ENCODE data around the gene SNTG2.

Gene SNTG2

GRCh38 chr2:954687-955000 is 4.0 kb downstream of the SNTG2 start:
- no peak for DNase-seq

GRCh38 chr2:955829-956731 is 5.4 kb downstream of the SNTG2 start:
- no peak for DNase-seq

- no peak for DNase-seq
These were observed 8.8 kb downstream of the SNTG2 start for GRCh38 chr2:959457-959856.

- DNase-seq = no peak
These were observed 9.6 kb downstream of the SNTG2 start for GRCh38 chr2:960061-960736.

GRCh38 chr2:961786-962185 is 11.1 kb downstream of the SNTG2 start:
- DNase-seq = no peak

GRCh38 chr2:963876-964275 is 13.2 kb downstream of the SNTG2 start:
- DNase-seq = no peak

- no peak for DNase-seq
These were observed 13.9 kb downstream of the SNTG2 start for GRCh38 chr2:964562-964961.

- DNase-seq = no peak
These were observed 15.0 kb downstream of the SNTG2 start for GRCh38 chr2:965640-966147.

GRCh38 chr2:973129-973528 is 22.5 kb downstream of the SNTG2 start:
- DNase-seq = no peak

GRCh38 chr2:974054-974453 is 23.4 kb downstream of the SNTG2 start:
- DNase-seq = no peak

- no peak for DNase-seq
These were observed 23.9 kb downstream of the SNTG2 start for GRCh38 chr2:974502-974901.

- no peak for DNase-seq
These were observed 24.4 kb downstream of the SNTG2 start for GRCh38 chr2:975095-975494.

- DNase-seq = no peak
These were observed 28.6 kb downstream of the SNTG2 start for GRCh38 chr2:979069-979928.

- no peak for DNase-seq
These were observed 29.5 kb downstream of the SNTG2 start for GRCh38 chr2:980176-980575.

GRCh38 chr2:981258-981657 is 30.6 kb downstream of the SNTG2 start:
- DNase-seq = no peak

- no peak for DNase-seq
These were observed 31.1 kb downstream of the SNTG2 start for GRCh38 chr2:981759-982158.

GRCh38 chr2:985317-985898 is 34.8 kb downstream of the SNTG2 start:
- DNase-seq = no peak

- DNase-seq = no peak
These were observed 37.1 kb downstream of the SNTG2 start for GRCh38 chr2:987789-988188.

GRCh38 chr2:989781-990467 is 39.3 kb downstream of the SNTG2 start:
- no peak for DNase-seq

- no peak for DNase-seq
These were observed 40.3 kb downstream of the SNTG2 start for GRCh38 chr2:990970-991369.

- no peak for DNase-seq
These were observed 51.7 kb downstream of the SNTG2 start for GRCh38 chr2:1002350-1002749.

- no peak for DNase-seq
These were observed 53.7 kb downstream of the SNTG2 start for GRCh38 chr2:1004398-1004797.

Data from hematopoietic multipotent progenitor cell treated with erythropoietin and hydrocortisone succinate and interleukin-3 and kit ligand, for 4 days (in vitro differentiated cells).